Natural killer cell (primary cell): Measurements from ENCODE around the gene MCM3AP. TPM values are rescaled to one million over a fixed set of nuclear protein-coding genes. Genes with fewer than 3 reads are reported as not detected.

Experiments used
- ATAC-seq, 3 donors: fragments of 150-1000 bp in 2 of 3; fragments of 200-7000 bp in 1 of 3; cut with Tn5 transposase; 1 replicate in 1 of 3; 2 replicates in 2 of 3; pipeline ENCODE4 v1.10.0; 2021; ENCODE audit warnings: mild to moderate bottlenecking in 2 of 3, moderate library complexity in 2 of 3
- DNase-seq, 2 donors: peaks; one replicate each; pipeline versions ENCODE4 v3.0.0 to v3.0.0-alpha.2; 2013 to 2021; ENCODE audit warnings: mixed read lengths in 1 of 2
- H3K27ac ChIP-seq: one replicate; pipeline ENCODE4 v1.5.1; 2013; ENCODE audit warnings: mild to moderate bottlenecking, low read length
- H3K27me3 ChIP-seq: one replicate; pipeline ENCODE4 v1.6.1; 2013; ENCODE audit warnings: low read length; ENCODE audit not compliant: control insufficient read depth, insufficient read depth
- H3K36me3 ChIP-seq: one replicate; pipeline ENCODE4 v1.6.1; 2013; ENCODE audit warnings: low read length; ENCODE audit not compliant: control insufficient read depth, insufficient read depth
- H3K4me1 ChIP-seq: one replicate; pipeline ENCODE4 v1.6.1; 2013; ENCODE audit warnings: low read length; ENCODE audit not compliant: control insufficient read depth, insufficient read depth
- H3K4me3 ChIP-seq: one replicate; pipeline ENCODE4 v1.5.1; 2013; ENCODE audit warnings: low read length
- H3K9me3 ChIP-seq: one replicate; pipeline ENCODE4 v1.6.1; 2013; ENCODE audit warnings: low read length; ENCODE audit not compliant: control insufficient read depth, insufficient read depth
- H3K27ac Mint-ChIP-seq, 2 donors: one replicate each; pipeline ENCODE4 v1.8.0; 2022; ENCODE audit warnings: mild to moderate bottlenecking in 2 of 2, mixed read lengths in 2 of 2, moderate library complexity in 1 of 2
- H3K27me3 Mint-ChIP-seq, 2 donors: one replicate each; pipeline ENCODE4 v1.8.0; 2022; ENCODE audit warnings: low read depth in 2 of 2, mixed read lengths in 2 of 2
- H3K36me3 Mint-ChIP-seq: one replicate; pipeline ENCODE4 v1.8.0; 2022; ENCODE audit warnings: mixed read lengths
- H3K4me1 Mint-ChIP-seq, 2 donors: one replicate each; pipeline ENCODE4 v1.8.0; 2022; ENCODE audit warnings: mixed read lengths in 2 of 2
- H3K4me3 Mint-ChIP-seq: one replicate; pipeline ENCODE4 v1.8.0; 2022; ENCODE audit warnings: mild to moderate bottlenecking, moderate library complexity, mixed read lengths
- H3K9me3 Mint-ChIP-seq, 2 donors: one replicate each; pipeline ENCODE4 v1.8.0; 2022; ENCODE audit warnings: mixed read lengths in 2 of 2
- CTCF ChIP-seq: fragments of 200-600 bp; IDR thresholded peaks from one replicate; pipeline ENCODE4 v1.8.0; 2022; ENCODE audit warnings: antibody characterized with exemption
- WGBS: methylation state at CpG from one replicate; pipeline ENCODE4 v1.1.7; 2013; ENCODE audit warnings: missing lambda C conversion rate; ENCODE audit not compliant: insufficient coverage; 5-methylcytosine and 5-hydroxymethylcytosine counted together
- intact Hi-C: fragments of 100-400 bp; cut with micrococcal nuclease; formaldehyde crosslinking; loops from one replicate; pipeline ENCODE4 v1.14.2; 2022
- total RNA-seq, 4 donors: library from RNA; stranded (reverse); fragments of 120-200 nt in 1 of 4; gene quantifications; one replicate each; pipeline versions ENCODE4 v1.2.3 to v1.2.4, GENCODE V29; 2013 to 2022

The MCM3AP gene
- total RNA-seq, 3 donors from 2014 or later (not counting 1 experiment from before 2014, with no cell fraction given), result 143 to 172 (median 159) TPM

GRCh38 chr21:46266946-46267345, 18.5 kb downstream of the MCM3AP start:
- WGBS, result 98% methylated on average over 19 of the region's 19 CpGs
- Mint-ChIP-seq H3K4me3 (no peak overlapping the region), H3K36me3 (peaks cover 19% of the 10 kb centered on the region), H3K27ac (peak overlapping the region in 1 of 2 donors; percentile 35), H3K4me1 (peaks cover 0 to 4% of the 10 kb centered on the region in 2 donors), H3K9me3 (no peaks in the 10 kb centered on the region), H3K27me3 (no peaks in the 10 kb centered on the region)
- DNase-seq (no peak), ATAC-seq (no peak)
- intact Hi-C loops, result no loop called here
- Histone ChIP-seq H3K4me3 (no peak overlapping the region), H3K4me1 (no peaks in the 10 kb centered on the region), H3K27me3 (no peaks in the 10 kb centered on the region), H3K9me3 (no peaks in the 10 kb centered on the region), H3K27ac (no peak overlapping the region), H3K36me3 (peaks cover 73% of the 10 kb centered on the region)
- no peak for TF ChIP-seq CTCF

GRCh38 chr21:46265736-46266525, 19.5 kb downstream of the MCM3AP start:
- H3K4me3 ChIP-seq, result no peak overlapping the region
- no peak overlapping the region for H3K27ac ChIP-seq
- ATAC-seq (no peak), DNase-seq (no peak)
- Mint-ChIP-seq H3K27ac (peak overlapping the region in 1 of 2 donors; percentile 37), H3K9me3 (no peaks in the 10 kb centered on the region), H3K4me1 (peaks cover 0 to 4% of the 10 kb centered on the region in 2 donors), H3K27me3 (no peaks in the 10 kb centered on the region), H3K4me3 (no peak overlapping the region), H3K36me3 (peaks cover 19% of the 10 kb centered on the region)
- no peaks in the 10 kb centered on the region for H3K27me3 ChIP-seq
- H3K9me3 ChIP-seq, result no peaks in the 10 kb centered on the region
- 94% methylated on average over 26 of the region's 26 CpGs for WGBS
- no peaks in the 10 kb centered on the region for H3K4me1 ChIP-seq
- H3K36me3 ChIP-seq, result peaks cover 75% of the 10 kb centered on the region
- intact Hi-C loops, result no loop called here
- no peak for TF ChIP-seq CTCF

GRCh38 chr21:46264690-46265144, 20.7 kb downstream of the MCM3AP start:
- Mint-ChIP-seq H3K4me3 (no peak overlapping the region), H3K36me3 (peaks cover 13% of the 10 kb centered on the region), H3K27ac (peak overlapping the region in 1 of 2 donors; percentile 58), H3K27me3 (no peaks in the 10 kb centered on the region), H3K9me3 (no peaks in the 10 kb centered on the region), H3K4me1 (peaks cover 0 to 4% of the 10 kb centered on the region in 2 donors)
- 92% methylated on average over 13 of the region's 13 CpGs for WGBS
- Histone ChIP-seq H3K27me3 (no peaks in the 10 kb centered on the region), H3K4me1 (no peaks in the 10 kb centered on the region), H3K4me3 (no peak overlapping the region), H3K27ac (no peak overlapping the region), H3K9me3 (no peaks in the 10 kb centered on the region), H3K36me3 (peaks cover 76% of the 10 kb centered on the region)
- DNase-seq (no peak), ATAC-seq (peak in 1 of 3 donors; percentile 35)
- intact Hi-C loops, result no loop called here
- no peak for TF ChIP-seq CTCF
